GM12878 (cell line): ENCODE data around the gene MYO15B. TPM values are rescaled to one million over a fixed set of nuclear protein-coding genes. Genes with fewer than 3 reads are reported as not detected.

ENCODE experiments used
- ATAC-seq: fragments of 200-7000 bp; cut with Tn5 transposase; 3 replicates; pipeline ENCODE4 v1.9.1; 2020; ENCODE audit warnings: mild to moderate bottlenecking, moderate library complexity
- BruUV-seq: library from RNA; stranded (reverse); fragments of 400-500 nt; replicated peaks from 2 replicates; lab custom pipeline; 2021; lab: Mats Ljungman, UMichigan
- CTCF ChIA-PET: fragments of 300-600 bp; sonication (Branson Sonifier 250); formaldehyde crosslinking; extraction: SDS; loops from one replicate; lab custom pipeline; 2021; ENCODE audit warnings: inconsistent platforms; lab: Yijun Ruan, JAX
- POLR2A ChIA-PET: fragments of 350-600 bp; formaldehyde crosslinking; extraction: SDS; loops from one replicate; lab custom pipeline; 2021; ENCODE audit warnings: inconsistent platforms; lab: Charles Lee
- RAD21 ChIA-PET: fragments of 300-600 bp; sonication (Branson Sonifier 250); formaldehyde crosslinking; loops from one replicate; lab custom pipeline; 2023; ENCODE audit warnings: antibody characterized with exemption; ENCODE audit not compliant: unreplicated experiment; lab: Charles Lee
- SMC1A ChIA-PET: fragments of 300-600 bp; sonication (Branson Sonifier 250); formaldehyde crosslinking; loops from one replicate; lab custom pipeline; 2023; ENCODE audit not compliant: unreplicated experiment, uncharacterized antibody; lab: Charles Lee
- DNase-seq: peaks from one replicate; pipeline ENCODE4 v3.0.0-alpha.2; 2011; ENCODE audit warnings: low read depth, low spot score
- FAIRE-seq: peaks from 3 replicates; lab custom pipeline; 2011; peaks lifted over from hg19 to GRCh38; lab: Jason Lieb, UNC
- H2AFZ ChIP-seq: 2 replicates; pipeline ENCODE4 v1.6.0; 2011; ENCODE audit warnings: low read depth, low read length, control low read depth; ENCODE audit not compliant: control insufficient read depth
- H3K27ac ChIP-seq: 2 replicates; pipeline ENCODE4 v1.5.1; 2011; ENCODE audit warnings: control low read depth; ENCODE audit not compliant: control insufficient read depth, insufficient read depth
- H3K27me3 ChIP-seq, 2 experiments: replicated peaks in 1 of 2; 2 replicates each; pipeline versions ENCODE4 v1.6.0 to v1.6.1; 2011; ENCODE audit warnings: low read length in 1 of 2; ENCODE audit not compliant: control insufficient read depth in 2 of 2, insufficient read depth in 2 of 2
- H3K36me3 ChIP-seq, 2 experiments: 2 replicates each; pipeline ENCODE4 v1.5.1; 2011; ENCODE audit warnings: low read length in 1 of 2; ENCODE audit not compliant: control insufficient read depth in 2 of 2, insufficient read depth in 2 of 2
- H3K4me1 ChIP-seq: 2 replicates; pipeline ENCODE4 v1.6.1; 2011; ENCODE audit warnings: mild to moderate bottlenecking, low read length, moderate library complexity, mixed read lengths; ENCODE audit not compliant: control insufficient read depth, insufficient read depth
- H3K4me2 ChIP-seq: 2 replicates; pipeline ENCODE4 v1.6.0; 2011; ENCODE audit warnings: control low read depth; ENCODE audit not compliant: control insufficient read depth, insufficient read depth
- H3K4me3 ChIP-seq: fragments of 200-600 bp; sonication (generic); 2 replicates; pipeline ENCODE4 v1.5.1; 2016
- H3K79me2 ChIP-seq: 2 replicates; pipeline ENCODE4 v1.6.0; 2011; ENCODE audit warnings: low read length; ENCODE audit not compliant: control insufficient read depth, insufficient read depth
- H3K9ac ChIP-seq: 2 replicates; pipeline ENCODE4 v1.8.0; 2011; ENCODE audit warnings: low read length, control low read depth, mixed read lengths; ENCODE audit not compliant: control insufficient read depth, insufficient read depth
- H3K9me3 ChIP-seq: replicated peaks from 3 replicates; pipeline ENCODE4 v1.5.1; 2011; ENCODE audit warnings: mild to moderate bottlenecking, low read length; ENCODE audit not compliant: control insufficient read depth, insufficient read depth
- H4K20me1 ChIP-seq: 2 replicates; pipeline ENCODE4 v1.6.0; 2011; ENCODE audit not compliant: control insufficient read depth, insufficient read depth
- BMI1 ChIP-seq: fragments of 450-650 bp; IDR thresholded peaks from 2 replicates; pipeline ENCODE4 v1.6.1; 2016; ENCODE audit warnings: mild to moderate bottlenecking, moderate library complexity, borderline replicate concordance
- CHD1 ChIP-seq: IDR thresholded peaks from 2 replicates; pipeline ENCODE4 v1.6.1; 2012; ENCODE audit warnings: low read depth, low read length, improper control_type of control experiment
- PML ChIP-seq: IDR thresholded peaks from 2 replicates; pipeline ENCODE4 v1.6.1; 2012; ENCODE audit warnings: low read length, inconsistent platforms
- TCF12 ChIP-seq: IDR thresholded peaks from 2 replicates; pipeline ENCODE4 v1.6.1; 2011; ENCODE audit warnings: low read depth, mild to moderate bottlenecking, low read length
- ZBED1 ChIP-seq: IDR thresholded peaks from 2 replicates; pipeline ENCODE4 v1.6.1; 2016; ENCODE audit warnings: borderline replicate concordance
- WGBS: methylation state at CpG from one replicate; pipeline ENCODE4 v1.1.6; 2016; ENCODE audit warnings: low lambda C conversion rate; ENCODE audit not compliant: insufficient replicate concordance, insufficient coverage; ENCODE audit errors: missing lambda C conversion rate; 5-methylcytosine and 5-hydroxymethylcytosine counted together
- in situ Hi-C: fragments of 300-500 bp; cut with MboI; formaldehyde crosslinking; loops from 9 replicates; pipeline ENCODE4 v1.14.3; 2018; ENCODE audit warnings: mixed read lengths
- intact Hi-C: fragments of 100-400 bp; cut with micrococcal nuclease; formaldehyde crosslinking; loops from one replicate; pipeline ENCODE4 v1.14.2; 2022; ENCODE audit not compliant: unreplicated experiment
- polyA plus RNA-seq, 11 experiments: library from polyadenylated mRNA; depleted of rRNA in 4 of 11; unstranded in 6 of 11; stranded (reverse) in 5 of 11; fragments of >200 nt; fragmentation: Nextera tagmentation in 4 of 11; fragmentation: Illumina TruSeq in 1 of 11; extraction: Ambion mirVana in 4 of 11; extraction: Trizol in 1 of 11; gene quantifications; 1 replicate in 1 of 11; 2 replicates in 10 of 11; pipeline versions ENCODE4 v1.2.1 to v1.2.3, GENCODE V29; 2011 to 2016; ENCODE audit warnings: inconsistent platforms in 2 of 11, missing spikeins in 2 of 11, low read depth in 1 of 11
- total RNA-seq, 4 experiments: library from RNA; depleted of rRNA in 3 of 4; stranded (reverse); fragments of >200 nt in 3 of 4; fragmentation: Illumina TruSeq in 1 of 4; extraction: Trizol in 1 of 4; gene quantifications; 2 replicates each; pipeline versions ENCODE4 v1.2.1 to v1.2.3, GENCODE V29; 2013 to 2021

Gene MYO15B
- total and polyA plus RNA-seq, 10 of the 15 experiments (the other 5 are each of a cell fraction or from before 2014, with no cell fraction given) = 0.67 to 15.4 (median 2.3) TPM; not detected in 1

- WGBS = 40% methylated on average over 28 of the region's 28 CpGs
- Histone ChIP-seq H3K36me3 (no peaks in the 10 kb centered on the region), H3K4me3 (no peak overlapping the region), H2AFZ (no peak overlapping the region), H3K27ac (no peak overlapping the region), H3K27me3 (no peaks in the 10 kb centered on the region; a peak in 1 of 4 replicates), H3K9me3 (no peaks in the 10 kb centered on the region), H3K4me1 (no peaks in the 10 kb centered on the region), H4K20me1 (no peaks in the 10 kb centered on the region), H3K4me2 (no peak overlapping the region), H3K9ac (no peak overlapping the region), H3K79me2 (no peaks in the 10 kb centered on the region)
- BruUV-seq = no TSS peak
- intact Hi-C loops = no loop called here
- FAIRE-seq (no peak), DNase-seq (no peak), ATAC-seq (peak; percentile 10; the same call in 1 of the 3 replicates)
- ChIA-PET RAD21 (no interaction called here), CTCF (interaction anchor here (1.0 to 1.4 kb wide), 3 partner anchors 14 to 155 kb away, joined by 4 to 5 read pairs (median 5); no protein-coding TSS in a partner anchor), POLR2A (interaction anchor here (0.6 kb wide), 1 partner anchor 15 kb away, joined by 4 read pairs; no protein-coding TSS in a partner anchor), SMC1A (no interaction called here)
- in situ Hi-C loops = loop anchor here (10.0 kb wide), 1 partner anchor 170 kb away; no protein-coding TSS in a partner anchor
- TF ChIP-seq CHD1 = no peak
Observed at GRCh38 chr17:75594499-75595283, 7.1 kb downstream of the MYO15B start.

DNA sequence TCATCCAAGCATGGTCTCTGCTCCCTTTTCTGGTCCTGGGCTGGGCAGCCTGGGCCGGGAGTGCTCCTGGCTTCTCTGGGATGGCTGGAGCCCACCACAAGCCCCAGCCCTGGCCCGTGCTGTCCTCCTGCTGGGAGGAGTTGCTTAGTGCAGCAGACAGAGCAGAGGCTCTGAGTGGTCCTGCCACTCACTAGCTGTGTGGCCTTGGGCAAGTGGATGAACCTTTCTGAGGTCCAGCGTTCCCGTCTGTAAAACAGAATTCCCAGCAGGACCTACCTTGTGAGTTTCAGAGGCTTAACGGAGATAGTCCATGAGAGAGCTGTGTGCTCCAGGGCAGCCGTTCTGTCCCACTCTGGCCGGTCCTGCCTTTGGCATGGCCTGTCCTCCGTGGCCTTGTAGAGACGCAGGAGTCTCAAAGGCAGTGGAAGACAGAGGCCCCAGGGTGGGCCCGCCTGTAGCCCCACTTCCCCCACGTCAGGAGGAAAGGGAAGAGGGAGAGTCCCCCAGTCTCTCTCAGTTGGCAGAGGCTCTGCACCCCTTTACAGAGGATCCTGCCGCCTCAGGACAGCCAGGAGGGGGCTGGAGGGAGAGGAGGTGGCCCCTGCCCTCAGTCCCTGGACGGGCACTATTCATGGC is 7.8 kb downstream of the MYO15B start:
- in situ Hi-C loops = loop anchor here (10.0 kb wide), 1 partner anchor 171 kb away; no protein-coding TSS in a partner anchor
- TF ChIP-seq CHD1 (no peak), TCF12 (no peak), BMI1 (no peak), PML (no peak), ZBED1 (no peak)
- Histone ChIP-seq H4K20me1 (no peaks in the 10 kb centered on the region), H3K4me2 (no peak overlapping the region), H3K79me2 (no peaks in the 10 kb centered on the region), H3K9ac (no peak overlapping the region), H3K9me3 (no peaks in the 10 kb centered on the region), H3K36me3 (no peaks in the 10 kb centered on the region), H2AFZ (no peak overlapping the region), H3K4me3 (no peak overlapping the region), H3K27me3 (no peaks in the 10 kb centered on the region; a peak in 1 of 4 replicates), H3K27ac (no peak overlapping the region), H3K4me1 (no peaks in the 10 kb centered on the region)
- 37% methylated on average over 13 of the region's 13 CpGs for WGBS
- ATAC-seq (no peak), DNase-seq (no peak), FAIRE-seq (no peak)
- ChIA-PET RAD21 (no interaction called here), SMC1A (no interaction called here), POLR2A (no interaction called here), CTCF (interaction anchor here (1.3 kb wide), 1 partner anchor 154 kb away, joined by 5 read pairs; no protein-coding TSS in a partner anchor)
- no TSS peak for BruUV-seq
- intact Hi-C loops = no loop called here
